Endothelial cell of umbilical vein (primary cell): ENCODE results near the gene NAGPA. TPM values are rescaled to one million over a fixed set of nuclear protein-coding genes. Genes with fewer than 3 reads are reported as not detected.
A peak's percentile ranks its signal among the peaks of the same experiment; 100 is the strongest.

Source experiments
- BruUV-seq: library from RNA; stranded (reverse); fragments of 400-500 nt; replicated peaks from 2 replicates; lab custom pipeline; 2021; lab: Mats Ljungman, UMichigan
- CTCF ChIA-PET: fragments of 300-600, 350-600 bp; sonication (Branson Sonifier 250); formaldehyde crosslinking; loops from one replicate; lab custom pipeline; 2021; ENCODE audit warnings: antibody characterized with exemption, inconsistent platforms; lab: Charles Lee
- POLR2A ChIA-PET: fragments of 300-600, 350-600 bp; sonication (Branson Sonifier 250); formaldehyde crosslinking; loops from one replicate; lab custom pipeline; 2021; ENCODE audit warnings: antibody characterized with exemption, inconsistent platforms; lab: Charles Lee
- DNase-seq: peaks from one replicate; pipeline ENCODE4 v3.0.0-alpha.2; 2011; ENCODE audit warnings: low read depth, low spot score
- FAIRE-seq: peaks from 2 replicates; lab custom pipeline; 2011; peaks lifted over from hg19 to GRCh38; lab: Jason Lieb, UNC
- H2AFZ ChIP-seq: 2 replicates; pipeline ENCODE4 v1.6.0; 2012; ENCODE audit warnings: low read depth, low read length, control low read depth, inconsistent platforms
- H3K27ac ChIP-seq: 2 replicates; pipeline ENCODE4 v1.5.1; 2011; ENCODE audit warnings: low read depth, mild to moderate bottlenecking, control low read depth, low read length, moderate library complexity; ENCODE audit not compliant: insufficient read depth
- H3K27me3 ChIP-seq, 2 experiments: 2 replicates each; pipeline versions ENCODE4 v1.6.0 to v1.6.1; 2011; ENCODE audit warnings: low read length in 2 of 2, mixed read lengths in 1 of 2; ENCODE audit not compliant: control insufficient read depth in 2 of 2, insufficient read depth in 2 of 2
- H3K36me3 ChIP-seq, 2 experiments: 2 replicates in 1 of 2; 3 replicates in 1 of 2; pipeline ENCODE4 v1.5.1; 2011; ENCODE audit warnings: low read length in 2 of 2, mild to moderate bottlenecking in 1 of 2, moderate library complexity in 1 of 2; ENCODE audit not compliant: control insufficient read depth in 2 of 2, insufficient read depth in 2 of 2; ENCODE audit errors: extremely low read depth in 1 of 2
- H3K4me1 ChIP-seq: 3 replicates; pipeline ENCODE4 v1.5.1; 2011; ENCODE audit warnings: mild to moderate bottlenecking, low read length; ENCODE audit not compliant: control insufficient read depth, insufficient read depth; ENCODE audit errors: extremely low read depth
- H3K4me2 ChIP-seq: 2 replicates; pipeline ENCODE4 v1.6.1; 2011; ENCODE audit warnings: low read length, control low read depth, mixed read lengths; ENCODE audit not compliant: insufficient read depth
- H3K4me3 ChIP-seq, 3 experiments: fragments of 200-600 bp in 1 of 3; sonication (generic), shearing (Covaris generic) in 1 of 3; replicated peaks in 1 of 3; 2 replicates each; pipeline ENCODE4 v1.5.1; 2011 to 2016; ENCODE audit warnings: control low read depth in 3 of 3, low read length in 3 of 3, mild to moderate bottlenecking in 2 of 3, inconsistent platforms in 1 of 3, low read depth in 1 of 3, moderate library complexity in 1 of 3; ENCODE audit not compliant: insufficient read depth in 1 of 3
- H3K79me2 ChIP-seq: 2 replicates; pipeline ENCODE4 v1.6.0; 2012; ENCODE audit warnings: low read length, inconsistent platforms; ENCODE audit not compliant: control insufficient read depth, insufficient read depth
- H3K9ac ChIP-seq: replicated peaks from 2 replicates; pipeline ENCODE3; 2011; ENCODE audit warnings: low read length, control low read depth; ENCODE audit not compliant: insufficient read depth; ENCODE audit errors: extremely low read depth
- H3K9me1 ChIP-seq: replicated peaks from 3 replicates; pipeline ENCODE4 v1.6.0; 2011; ENCODE audit warnings: mild to moderate bottlenecking, low read length; ENCODE audit not compliant: control insufficient read depth, insufficient read depth; ENCODE audit errors: extremely low read depth
- H3K9me3 ChIP-seq: replicated peaks from 2 replicates; pipeline ENCODE4 v1.5.1; 2012; ENCODE audit warnings: low read length, inconsistent platforms; ENCODE audit not compliant: control insufficient read depth, insufficient read depth
- H4K20me1 ChIP-seq: replicated peaks from 2 replicates; pipeline ENCODE3; 2011; ENCODE audit warnings: mild to moderate bottlenecking, low read length; ENCODE audit not compliant: control insufficient read depth, insufficient read depth; ENCODE audit errors: extremely low read depth
- CTCF ChIP-seq, 2 donors: IDR thresholded peaks; 1 replicate in 1 of 2; 2 replicates in 1 of 2; pipeline ENCODE4 v1.5.1; 2011; ENCODE audit warnings: low read length in 2 of 2, mild to moderate bottlenecking in 2 of 2, moderate library complexity in 2 of 2, control low read depth in 1 of 2, inconsistent platforms in 1 of 2, low read depth in 1 of 2; ENCODE audit not compliant: insufficient read depth in 1 of 2; ENCODE audit errors: extremely low read depth in 1 of 2
- MYC ChIP-seq: IDR thresholded peaks from one replicate; pipeline ENCODE4 v1.6.1; 2011; ENCODE audit warnings: mild to moderate bottlenecking, low read depth, low read length
- POLR2A ChIP-seq: IDR thresholded peaks from 2 replicates; pipeline ENCODE4 v1.6.1; 2012; ENCODE audit warnings: low read depth, mild to moderate bottlenecking, control low read depth, low read length
- dilution Hi-C: fragments of 300-500 bp; cut with MboI; formaldehyde crosslinking; loops from one replicate; pipeline ENCODE4 v1.15.0; 2019; ENCODE audit warnings: low sequenced_read_pairs; ENCODE audit not compliant: extremely low pct_ligation_motif_present
- intact Hi-C: fragments of 100-400 bp; cut with micrococcal nuclease; formaldehyde crosslinking; loops from one replicate; pipeline ENCODE4 v1.10.0; 2022
- polyA plus RNA-seq, 4 experiments: library from polyadenylated mRNA; depleted of rRNA in 3 of 4; stranded (reverse) in 3 of 4; unstranded in 1 of 4; fragments of >200 nt; gene quantifications; 2 replicates each; pipeline versions ENCODE4 v1.2.1 to v1.2.3, GENCODE V29; 2011 to 2012; ENCODE audit warnings: missing spikeins in 1 of 4
- total RNA-seq: library from RNA; stranded (reverse); gene quantifications from 2 replicates; pipeline ENCODE4 v1.2.3, GENCODE V29; 2021

The NAGPA gene
- total and polyA plus RNA-seq, 2 donors (not counting 3 experiments of a cell fraction or from before 2014, with no cell fraction given), result 29.6 to 29.9 TPM

GRCh38 chr16:5025171-5025632, 8.5 kb downstream of the NAGPA start:
- H3K27me3 ChIP-seq, result no peaks in the 10 kb centered on the region
- H3K36me3 ChIP-seq, result peaks cover 0 to 2% of the 10 kb centered on the region in 2 experiments
- no peaks in the 10 kb centered on the region for H3K79me2 ChIP-seq
- no peaks in the 10 kb centered on the region for H3K9me3 ChIP-seq
- no peaks in the 10 kb centered on the region for H3K4me1 ChIP-seq
- intact Hi-C loops, result no loop called here
- TSS peak; percentile 45 for BruUV-seq
- dilution Hi-C loops, result no loop called here
- FAIRE-seq (no peak), DNase-seq (peak; percentile 16)
- no peaks in the 10 kb centered on the region for H4K20me1 ChIP-seq
- TF ChIP-seq CTCF (IDR thresholded peaks at IDR 0.05; ENCODE audit: extremely low read depth in 1 of 2, insufficient read depth in 1 of 2, low read depth in 1 of 2, low read length in 2 of 2) (peak in 1 of 2 donors; percentile 53), MYC (no peak)
- H3K9ac ChIP-seq, result no peak overlapping the region
- ChIA-PET POLR2A (interaction anchor here (1.1 kb wide), 1 partner anchor 22 kb away, joined by 3 read pairs; no protein-coding TSS in a partner anchor), CTCF (interaction anchor here (0.6 to 2.0 kb wide), 5 partner anchors 9 to 67 kb away, joined by 3 to 11 read pairs (median 3); partner anchors contain the start of genes NAGPA and SEC14L5)
- H3K27ac ChIP-seq, result no peak overlapping the region
- no peak overlapping the region for H3K4me3 ChIP-seq
- H3K9me1 ChIP-seq, result no peaks in the 10 kb centered on the region
- H3K4me2 ChIP-seq, result no peak overlapping the region
- no peak overlapping the region for H2AFZ ChIP-seq

GRCh38 chr16:5024632-5025031, 9.1 kb downstream of the NAGPA start:
- H3K4me2 ChIP-seq, result no peak overlapping the region
- H3K4me1 ChIP-seq, result no peaks in the 10 kb centered on the region
- no peaks in the 10 kb centered on the region for H3K27me3 ChIP-seq
- H3K27ac ChIP-seq, result no peak overlapping the region
- H3K79me2 ChIP-seq, result no peaks in the 10 kb centered on the region
- ChIA-PET CTCF (interaction anchor here (0.6 to 2.0 kb wide), 6 partner anchors 10 to 67 kb away, joined by 3 to 11 read pairs (median 3); partner anchors contain the start of genes NAGPA and SEC14L5), POLR2A (interaction anchor here (0.6 to 1.1 kb wide), 2 partner anchors 23 to 37 kb away, joined by 3 to 6 read pairs; no protein-coding TSS in a partner anchor)
- FAIRE-seq, result no peak
- no peaks in the 10 kb centered on the region for H4K20me1 ChIP-seq
- H3K9me3 ChIP-seq, result no peaks in the 10 kb centered on the region
- no peak overlapping the region for H3K9ac ChIP-seq
- no peak for TF ChIP-seq POLR2A
- peak in 1 of 2 donors; percentile 10 for TF ChIP-seq CTCF (IDR thresholded peaks at IDR 0.05; ENCODE audit: extremely low read depth in 1 of 2, insufficient read depth in 1 of 2, low read depth in 1 of 2, low read length in 2 of 2)
- peaks cover 0 to 2% of the 10 kb centered on the region in 2 experiments for H3K36me3 ChIP-seq
- no peak overlapping the region for H2AFZ ChIP-seq
- no peak overlapping the region for H3K4me3 ChIP-seq
- peak; percentile 31 for DNase-seq
- no TSS peak for BruUV-seq
- H3K9me1 ChIP-seq, result no peaks in the 10 kb centered on the region
- dilution Hi-C loops (no loop called here), intact Hi-C loops (no loop called here)
